ENCODE data around the gene MC2R. TPM values are rescaled to one million over a fixed set of nuclear protein-coding genes. Genes with fewer than 3 reads are reported as not detected.

Gene MC2R
- total and polyA plus RNA-seq, 2 of the 8 experiments (the other 6 are each of a cell fraction or from before 2014, with no cell fraction given): not detected

DNA sequence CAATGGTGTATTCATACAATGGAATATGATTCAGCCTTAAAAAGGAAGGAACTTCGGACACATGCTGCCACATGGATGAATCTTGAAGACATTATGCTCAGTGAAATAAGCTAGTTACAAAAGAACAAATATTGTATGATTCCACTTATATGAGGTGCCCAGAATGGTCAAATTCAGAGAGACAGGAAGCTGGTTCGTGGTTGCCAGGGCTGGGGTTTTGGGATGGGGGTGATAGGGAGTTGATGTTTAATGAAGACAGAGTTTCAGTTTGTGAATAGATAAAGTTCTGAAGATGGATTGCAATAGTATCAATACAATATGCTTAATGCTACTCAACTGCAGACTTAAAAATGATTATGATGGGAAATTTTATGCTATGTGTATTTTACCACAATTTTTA, 28.0 kb upstream of the MC2R start (continued):
- TF ChIP-seq EGR1 (IDR thresholded peaks at IDR 0.05; ENCODE audit: borderline replicate concordance, low read depth, low read length) (no peak), GABPA (IDR thresholded peaks at IDR 0.05; ENCODE audit: borderline replicate concordance, insufficient read depth, low read length) (no peak), TBP (IDR thresholded peaks at IDR 0.05; ENCODE audit: low read depth, low read length) (no peak), SP1 (IDR thresholded peaks at IDR 0.05; ENCODE audit: low read depth, low read length) (no peak)
